Ovary (tissue), 9 donors: ENCODE data around the gene EDAR. TPM values are rescaled to one million over a fixed set of nuclear protein-coding genes. Genes with fewer than 3 reads are reported as not detected.

Experiments used
- DNase-seq, 5 donors: peaks; one replicate each; pipeline ENCODE4 v3.0.0-alpha.2; 2019 to 2020
- H3K27ac ChIP-seq, 2 donors: fragments of 200-600 bp; one replicate each; pipeline versions ENCODE4 v1.5.1 to v1.8.0; 2019 to 2022
- H3K27me3 ChIP-seq: fragments of 200-600 bp; one replicate; pipeline ENCODE4 v1.8.0; 2022
- H3K36me3 ChIP-seq: fragments of 200-600 bp; sonication (generic); one replicate; pipeline ENCODE4 v1.5.1; 2019
- H3K4me1 ChIP-seq: one replicate; pipeline ENCODE4 v1.8.1; 2013; ENCODE audit warnings: mild to moderate bottlenecking, moderate library complexity; ENCODE audit not compliant: insufficient read depth
- H3K4me3 ChIP-seq: fragments of 200-600 bp; sonication (generic); one replicate; pipeline ENCODE4 v1.5.1; 2017
- H3K9me3 ChIP-seq, 2 donors: fragments of 200-600 bp in 1 of 2; sonication (generic) in 1 of 2; one replicate each; pipeline versions ENCODE4 v1.5.1 to v1.8.1; 2013 to 2019; ENCODE audit warnings: mild to moderate bottlenecking in 1 of 2, moderate library complexity in 1 of 2
- EP300 ChIP-seq: sonication (generic); formaldehyde crosslinking; IDR thresholded peaks from one replicate; pipeline ENCODE4 v1.6.1; 2017; ENCODE audit warnings: antibody characterized with exemption
- POLR2A ChIP-seq: fragments of 450-650 bp; IDR thresholded peaks from one replicate; pipeline ENCODE4 v1.6.1; 2017; ENCODE audit warnings: antibody characterized with exemption, mild to moderate bottlenecking, moderate library complexity
- WGBS, 3 donors: extraction: QIAGEN DNeasy Blood & Tissue Kit in 1 of 3; methylation state at CpG; one replicate each; pipeline versions ENCODE4 v1.1.5 to v1.1.7; 2013 to 2017; 5-methylcytosine and 5-hydroxymethylcytosine counted together
- intact Hi-C, 4 donors: fragments of 100-400 bp; cut with DNase I; formaldehyde crosslinking; loops; one replicate each; pipeline versions ENCODE4 v1.11.0 to v1.15.1; 2022 to 2023
- polyA plus RNA-seq, 2 donors: library from polyadenylated mRNA; stranded (reverse); fragments of 200-250 nt in 1 of 2; fragments of 350-450 nt in 1 of 2; fragmentation: Illumina TruSeq in 1 of 2; extraction: RNeasy Lipid Tissue Mini Kit (QIAGEN cat#74804) in 1 of 2; gene quantifications; one replicate each; pipeline ENCODE4 v1.2.3, GENCODE V29; 2013 to 2014
- total RNA-seq, 7 donors: library from RNA; depleted of rRNA in 2 of 7; stranded (reverse); fragments of >200 nt in 2 of 7; fragmentation: NEBNext Ultra II Directional in 3 of 7; extraction: Animal tissue kit (Norgen Biotek cat#: 25700) in 3 of 7; gene quantifications; one replicate each; pipeline versions ENCODE4 v1.1.0 to v1.2.4, GENCODE V29; 2016 to 2023
- TF ChIP-seq, protein P1 (sequence below), 3 donors: fragments of 450-650 bp in 2 of 3; fragments of 200-600 bp in 1 of 3; IDR thresholded peaks; one replicate each; pipeline versions ENCODE4 v1.5.1 to v1.8.0; 2016 to 2022; ENCODE audit warnings: antibody characterized with exemption in 3 of 3, mild to moderate bottlenecking in 1 of 3
- donor health status: DM: no; HTN: no; CAD: no; lungs with moderate emphysema.
- donor health status: DM: no; HTN: no; CAD: no.
- donor health status: Bipolar disorder and iron deficiency.
- donor health status: DM: yes; HTN: yes; CAD: no.
- donor health status: DM: no; HTN: no; CAD: no.
- donor health status: DM: yes; HTN: yes; CAD: no.

EDAR gene
- total and polyA plus RNA-seq, 9 donors: 0.11 to 0.13 (median 0.11) TPM; not detected in 6

DNA sequence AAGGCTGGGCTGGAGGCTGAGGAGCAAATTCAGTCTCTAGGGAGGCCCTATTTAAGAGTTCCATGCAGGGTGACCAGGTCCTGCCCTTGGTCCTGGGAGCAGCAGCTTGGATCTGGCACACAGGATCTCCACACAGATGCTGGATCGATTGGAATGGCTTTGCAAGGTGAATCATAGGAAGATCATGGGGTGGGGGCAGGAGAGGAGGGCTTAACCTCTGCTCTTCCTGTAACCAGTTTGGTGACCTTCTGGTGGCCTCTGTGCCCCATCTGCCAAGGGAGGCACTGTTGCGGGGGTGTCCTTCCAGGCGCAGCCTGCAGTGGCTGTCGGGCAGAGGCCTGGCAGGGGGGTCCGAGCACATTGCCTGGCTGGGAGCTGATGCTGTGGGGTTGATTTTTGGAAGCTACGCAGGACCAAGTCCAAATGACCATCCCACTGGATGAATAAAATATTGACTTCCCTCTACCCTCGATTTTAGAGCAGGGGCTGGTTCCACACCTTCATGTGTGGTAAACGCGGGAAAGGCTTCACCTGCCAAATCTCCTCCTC lies 79.7 kb downstream of the EDAR start:
- 73 to 85% (median 76%) methylated on average over 9 of the region's 9 CpGs for WGBS, 3 donors
- DNase-seq: peak in 1 of 5 donors; percentile 14
- intact Hi-C loops: no loop called here

DNA sequence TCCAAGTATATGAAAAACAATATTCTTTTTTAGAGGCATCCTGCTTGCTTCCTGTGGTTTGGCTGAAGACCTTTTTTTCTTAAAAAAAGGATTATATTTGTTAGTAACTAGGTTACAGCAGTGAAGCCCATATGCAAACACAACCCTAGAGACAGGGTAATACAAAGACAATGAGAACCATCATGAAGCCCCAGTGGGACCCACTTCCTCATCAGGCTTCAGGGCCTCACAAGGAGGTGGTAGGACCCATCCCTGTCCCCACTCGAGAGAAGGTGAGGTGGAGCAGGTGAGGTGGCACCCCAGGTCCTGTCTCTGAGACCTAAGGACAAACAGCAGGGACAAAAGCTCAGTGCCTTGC lies 80.3 kb downstream of the EDAR start:
- no peak for DNase-seq
- WGBS, 3 donors: 77 to 93% (median 92%) methylated on average over 1 of the region's 1 CpG

More for the DNA sequence above, 79.7 kb downstream of the EDAR start:
- no peak overlapping the region for H3K27ac ChIP-seq
- H3K4me3 ChIP-seq: no peak overlapping the region
- TF ChIP-seq POLR2A (no peak), EP300 (no peak)
- TF ChIP-seq, protein P1, sequence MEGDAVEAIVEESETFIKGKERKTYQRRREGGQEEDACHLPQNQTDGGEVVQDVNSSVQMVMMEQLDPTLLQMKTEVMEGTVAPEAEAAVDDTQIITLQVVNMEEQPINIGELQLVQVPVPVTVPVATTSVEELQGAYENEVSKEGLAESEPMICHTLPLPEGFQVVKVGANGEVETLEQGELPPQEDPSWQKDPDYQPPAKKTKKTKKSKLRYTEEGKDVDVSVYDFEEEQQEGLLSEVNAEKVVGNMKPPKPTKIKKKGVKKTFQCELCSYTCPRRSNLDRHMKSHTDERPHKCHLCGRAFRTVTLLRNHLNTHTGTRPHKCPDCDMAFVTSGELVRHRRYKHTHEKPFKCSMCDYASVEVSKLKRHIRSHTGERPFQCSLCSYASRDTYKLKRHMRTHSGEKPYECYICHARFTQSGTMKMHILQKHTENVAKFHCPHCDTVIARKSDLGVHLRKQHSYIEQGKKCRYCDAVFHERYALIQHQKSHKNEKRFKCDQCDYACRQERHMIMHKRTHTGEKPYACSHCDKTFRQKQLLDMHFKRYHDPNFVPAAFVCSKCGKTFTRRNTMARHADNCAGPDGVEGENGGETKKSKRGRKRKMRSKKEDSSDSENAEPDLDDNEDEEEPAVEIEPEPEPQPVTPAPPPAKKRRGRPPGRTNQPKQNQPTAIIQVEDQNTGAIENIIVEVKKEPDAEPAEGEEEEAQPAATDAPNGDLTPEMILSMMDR (IDR thresholded peaks at IDR 0.05): no peak
- H3K36me3 ChIP-seq: no peaks in the 10 kb centered on the region
- H3K4me1 ChIP-seq: no peaks in the 10 kb centered on the region
- no peaks in the 10 kb centered on the region for H3K27me3 ChIP-seq
- H3K9me3 ChIP-seq: no peaks in the 10 kb centered on the region

DNA sequence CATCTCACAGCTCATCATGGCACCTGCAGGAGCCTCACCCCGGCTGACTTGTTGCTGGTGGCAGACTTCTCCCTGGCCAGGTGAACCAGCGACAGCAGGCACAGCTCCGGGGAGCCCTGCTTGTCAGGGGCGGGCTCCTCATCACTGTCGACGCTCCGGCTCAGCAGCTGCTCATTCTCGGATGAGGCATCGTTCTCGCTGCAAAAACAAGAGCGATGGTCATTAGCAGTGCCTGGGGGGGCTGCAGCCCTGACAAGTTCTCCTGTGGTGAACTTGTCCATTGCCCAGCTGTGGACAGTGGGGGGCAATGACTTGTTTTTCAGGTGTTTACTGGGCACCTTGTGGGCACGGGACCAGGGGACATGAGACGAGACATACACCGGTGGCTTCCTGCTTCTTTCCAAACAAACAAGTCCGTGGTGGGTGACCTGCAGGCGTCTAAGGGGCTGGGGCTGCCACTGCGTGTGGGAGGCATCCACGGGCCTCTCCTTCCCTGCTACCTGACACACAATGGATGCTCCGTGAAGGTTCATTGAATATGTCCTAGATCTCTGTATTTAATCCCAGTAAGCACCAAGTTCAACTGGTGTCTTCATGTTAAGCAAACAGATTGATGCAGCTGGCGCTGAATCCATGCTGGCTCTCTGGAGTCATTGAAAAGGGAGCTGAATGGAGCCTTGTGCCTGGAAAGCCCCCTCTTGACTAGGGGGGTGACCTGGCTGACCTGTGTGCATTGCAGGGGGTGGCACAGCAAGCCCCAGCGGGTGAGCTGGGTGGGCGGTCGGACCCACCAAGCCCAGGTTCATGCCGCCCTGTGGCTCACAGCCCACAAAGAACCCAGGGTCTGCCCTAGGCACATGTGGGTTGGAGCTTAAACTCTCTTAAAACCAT lies 81.0 kb downstream of the EDAR start:
- TF ChIP-seq EP300: no peak
- no peak for TF ChIP-seq POLR2A
- TF ChIP-seq, protein P1 (IDR thresholded peaks at IDR 0.05): no peak
- Histone ChIP-seq H3K9me3 (no peaks in the 10 kb centered on the region), H3K27me3 (no peaks in the 10 kb centered on the region), H3K36me3 (no peaks in the 10 kb centered on the region), H3K4me1 (no peaks in the 10 kb centered on the region), H3K27ac (no peak overlapping the region), H3K4me3 (no peak overlapping the region)
- DNase-seq: peak in 1 of 5 donors; percentile 19
- intact Hi-C loops: no loop called here
- WGBS, 3 donors: 79 to 82% (median 81%) methylated on average over 24 of the region's 24 CpGs

More for the DNA sequence above, 80.3 kb downstream of the EDAR start:
- intact Hi-C loops: no loop called here
- no peaks in the 10 kb centered on the region for H3K4me1 ChIP-seq
- TF ChIP-seq, protein P1 (IDR thresholded peaks at IDR 0.05): no peak
- TF ChIP-seq POLR2A (no peak), EP300 (no peak)
- no peaks in the 10 kb centered on the region for H3K36me3 ChIP-seq
- H3K27ac ChIP-seq: no peak overlapping the region
- no peaks in the 10 kb centered on the region for H3K27me3 ChIP-seq
- H3K9me3 ChIP-seq: no peaks in the 10 kb centered on the region
- no peak overlapping the region for H3K4me3 ChIP-seq

DNA sequence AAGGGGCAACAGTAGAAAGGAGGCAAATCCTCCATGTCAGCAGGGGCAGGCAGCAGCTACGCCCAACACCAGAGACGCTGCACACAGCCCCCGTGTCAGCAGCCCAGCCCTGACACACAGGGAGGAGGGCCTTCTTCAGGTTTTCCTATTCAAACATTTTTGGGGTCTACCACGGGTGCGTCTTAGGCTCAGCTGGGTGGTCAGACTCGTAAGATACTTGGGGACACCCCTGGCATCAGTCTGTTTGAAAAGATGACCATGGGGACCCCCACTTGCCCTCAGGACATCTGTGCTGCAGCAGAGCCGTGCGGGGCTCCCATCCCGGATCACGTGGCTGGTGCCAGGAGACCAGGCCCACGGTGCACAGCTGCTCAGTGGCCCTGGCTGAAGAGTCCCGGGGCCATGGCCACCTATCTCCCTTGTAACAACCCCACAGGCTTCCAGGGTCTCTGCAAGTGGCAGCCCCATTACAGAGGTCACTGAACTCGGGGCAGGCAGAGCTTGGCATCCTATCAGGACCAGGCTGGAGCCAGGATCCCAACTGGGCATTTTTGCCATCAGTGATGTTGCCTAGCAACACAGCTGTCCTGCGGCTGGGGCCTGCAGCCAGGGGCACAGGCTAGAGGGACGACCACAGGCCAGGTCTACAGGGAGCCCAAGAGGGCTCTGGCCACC lies 82.5 kb downstream of the EDAR start:
- peak in 1 of 5 donors; percentile 17 for DNase-seq
- no peak overlapping the region for H3K4me3 ChIP-seq
- H3K36me3 ChIP-seq: no peaks in the 10 kb centered on the region
- 78 to 82% (median 79%) methylated on average over 15 of the region's 15 CpGs for WGBS, 3 donors
- H3K9me3 ChIP-seq: no peaks in the 10 kb centered on the region
- TF ChIP-seq, protein P1 (IDR thresholded peaks at IDR 0.05): no peak
- TF ChIP-seq EP300: no peak
- no peaks in the 10 kb centered on the region for H3K27me3 ChIP-seq
- H3K27ac ChIP-seq: no peak overlapping the region
- no peaks in the 10 kb centered on the region for H3K4me1 ChIP-seq
- intact Hi-C loops: no loop called here
